ENCODE results near the gene OSBP2. TPM values are rescaled to one million over a fixed set of nuclear protein-coding genes. Genes with fewer than 3 reads are reported as not detected.

The OSBP2 gene
- total RNA-seq, 1 experiment from 2014 or later: 10.2 TPM

- Histone ChIP-seq H2AFZ (ENCODE audit: low read length) (no peak overlapping the region), H3K9ac (ENCODE audit: low read length) (no peak overlapping the region), H3F3A (ENCODE audit: low read length, unreplicated experiment) (no peaks in the 10 kb centered on the region), H3K4me3 (ENCODE audit: low read length) (no peak overlapping the region), H3K27ac (ENCODE audit: low read length) (no peak overlapping the region), H3K9me2 (replicated peaks; ENCODE audit: low read length) (no peaks in the 10 kb centered on the region), H3K4me1 (ENCODE audit: insufficient read depth, low read length) (no peaks in the 10 kb centered on the region), H4K20me1 (ENCODE audit: low read length) (no peaks in the 10 kb centered on the region), H3K27me3 (ENCODE audit: low read length) (no peaks in the 10 kb centered on the region), H3K9me3 (ENCODE audit: low read length) (no peaks in the 10 kb centered on the region), H3K4me2 (ENCODE audit: low read length) (no peak overlapping the region), H3K36me3 (ENCODE audit: low read depth, low read length) (no peaks in the 10 kb centered on the region), H3K79me2 (ENCODE audit: low read length) (no peaks in the 10 kb centered on the region)
- TF ChIP-seq, protein P1, sequence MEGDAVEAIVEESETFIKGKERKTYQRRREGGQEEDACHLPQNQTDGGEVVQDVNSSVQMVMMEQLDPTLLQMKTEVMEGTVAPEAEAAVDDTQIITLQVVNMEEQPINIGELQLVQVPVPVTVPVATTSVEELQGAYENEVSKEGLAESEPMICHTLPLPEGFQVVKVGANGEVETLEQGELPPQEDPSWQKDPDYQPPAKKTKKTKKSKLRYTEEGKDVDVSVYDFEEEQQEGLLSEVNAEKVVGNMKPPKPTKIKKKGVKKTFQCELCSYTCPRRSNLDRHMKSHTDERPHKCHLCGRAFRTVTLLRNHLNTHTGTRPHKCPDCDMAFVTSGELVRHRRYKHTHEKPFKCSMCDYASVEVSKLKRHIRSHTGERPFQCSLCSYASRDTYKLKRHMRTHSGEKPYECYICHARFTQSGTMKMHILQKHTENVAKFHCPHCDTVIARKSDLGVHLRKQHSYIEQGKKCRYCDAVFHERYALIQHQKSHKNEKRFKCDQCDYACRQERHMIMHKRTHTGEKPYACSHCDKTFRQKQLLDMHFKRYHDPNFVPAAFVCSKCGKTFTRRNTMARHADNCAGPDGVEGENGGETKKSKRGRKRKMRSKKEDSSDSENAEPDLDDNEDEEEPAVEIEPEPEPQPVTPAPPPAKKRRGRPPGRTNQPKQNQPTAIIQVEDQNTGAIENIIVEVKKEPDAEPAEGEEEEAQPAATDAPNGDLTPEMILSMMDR (conservative IDR thresholded peaks at IDR 0.05; ENCODE audit: low read depth, low read length): no peak
- TF ChIP-seq EZH2phosphoT487 (IDR thresholded peaks at IDR 0.05; ENCODE audit: borderline replicate concordance, low read length) (no peak), EZH2 (IDR thresholded peaks at IDR 0.05; ENCODE audit: low read length, unreplicated experiment) (no peak)
- BruUV-seq (replicated peaks): no TSS peak
- no peak for DNase-seq
- intact Hi-C loops (cut with micrococcal nuclease): loop anchor here (10.0 kb wide), 2 partner anchors 59 to 89 kb away; partner anchors contain the start of genes DUSP18 and OSBP2
- POLR2A ChIA-PET (ENCODE audit: unreplicated experiment): no interaction called here
- ATAC-seq: no peak
- CTCF ChIA-PET: no interaction called here
Measured at GRCh38 chr22:30753701-30754100, 59.0 kb downstream of the OSBP2 start.

DNA sequence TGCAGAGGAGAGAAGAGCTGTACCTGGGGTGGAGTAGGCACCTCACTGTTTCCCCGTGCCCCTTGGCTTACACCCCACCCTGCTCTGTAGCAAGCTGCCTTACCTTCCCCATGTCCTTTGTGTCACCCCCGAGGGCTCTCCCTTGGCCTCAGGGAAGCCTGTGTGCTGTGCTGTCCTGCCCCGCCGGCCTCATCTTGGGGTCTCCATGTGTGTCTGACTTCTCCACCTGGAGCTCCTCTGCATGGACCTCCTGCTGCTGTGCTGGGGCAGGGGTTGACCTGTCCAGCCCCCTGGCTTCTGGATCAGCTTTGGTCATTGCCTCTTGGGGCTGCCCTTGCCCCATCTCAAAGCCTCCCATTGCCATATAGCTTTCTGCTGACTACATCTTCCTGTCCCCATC is 59.8 kb downstream of the OSBP2 start:
- no peak overlapping the region for H3K4me3 ChIP-seq (ENCODE audit: low read length)
- POLR2A ChIA-PET (ENCODE audit: unreplicated experiment): no interaction called here
- CTCF ChIA-PET: interaction anchor here (0.5 to 1.7 kb wide), 3 partner anchors 76 to 252 kb away, joined by 3 to 28 read pairs (median 7); partner anchors contain the start of gene SLC35E4
- intact Hi-C loops (cut with micrococcal nuclease): loop anchor here (10.0 kb wide), 2 partner anchors 60 to 90 kb away; partner anchors contain the start of genes DUSP18 and OSBP2
- H3K4me1 ChIP-seq (ENCODE audit: insufficient read depth, low read length): no peaks in the 10 kb centered on the region
- DNase-seq (no peak), ATAC-seq (no peak)
- H3F3A ChIP-seq (ENCODE audit: low read length, unreplicated experiment): no peaks in the 10 kb centered on the region
- BruUV-seq (replicated peaks): no TSS peak
- H4K20me1 ChIP-seq (ENCODE audit: low read length): no peaks in the 10 kb centered on the region
- TF ChIP-seq, protein P1 (conservative IDR thresholded peaks at IDR 0.05; ENCODE audit: low read depth, low read length): no peak
- TF ChIP-seq EZH2 (IDR thresholded peaks at IDR 0.05; ENCODE audit: low read length, unreplicated experiment) (no peak), EZH2phosphoT487 (IDR thresholded peaks at IDR 0.05; ENCODE audit: borderline replicate concordance, low read length) (no peak)
- no peak overlapping the region for H3K27ac ChIP-seq (ENCODE audit: low read length)
- no peaks in the 10 kb centered on the region for H3K27me3 ChIP-seq (ENCODE audit: low read length)
- no peaks in the 10 kb centered on the region for H3K9me2 ChIP-seq (replicated peaks; ENCODE audit: low read length)
- H3K36me3 ChIP-seq (ENCODE audit: low read depth, low read length): no peaks in the 10 kb centered on the region
- no peaks in the 10 kb centered on the region for H3K9me3 ChIP-seq (ENCODE audit: low read length)
- H3K9ac ChIP-seq (ENCODE audit: low read length): no peak overlapping the region
- no peak overlapping the region for H3K4me2 ChIP-seq (ENCODE audit: low read length)
- no peaks in the 10 kb centered on the region for H3K79me2 ChIP-seq (ENCODE audit: low read length)
- no peak overlapping the region for H2AFZ ChIP-seq (ENCODE audit: low read length)

GRCh38 chr22:30754971-30755758 is 60.5 kb downstream of the OSBP2 start:
- peak; percentile 98 for ATAC-seq
- Histone ChIP-seq H2AFZ (ENCODE audit: low read length) (no peak overlapping the region), H3K27me3 (ENCODE audit: low read length) (no peaks in the 10 kb centered on the region), H3K79me2 (ENCODE audit: low read length) (no peaks in the 10 kb centered on the region), H3K9me2 (replicated peaks; ENCODE audit: low read length) (no peaks in the 10 kb centered on the region), H3K9ac (ENCODE audit: low read length) (no peak overlapping the region), H3K9me3 (ENCODE audit: low read length) (no peaks in the 10 kb centered on the region), H3K36me3 (ENCODE audit: low read depth, low read length) (no peaks in the 10 kb centered on the region), H3F3A (ENCODE audit: low read length, unreplicated experiment) (no peaks in the 10 kb centered on the region), H3K4me3 (ENCODE audit: low read length) (no peak overlapping the region), H3K4me1 (ENCODE audit: insufficient read depth, low read length) (no peaks in the 10 kb centered on the region), H3K4me2 (ENCODE audit: low read length) (no peak overlapping the region), H3K27ac (ENCODE audit: low read length) (no peak overlapping the region), H4K20me1 (ENCODE audit: low read length) (no peaks in the 10 kb centered on the region)
- CTCF ChIA-PET: interaction anchor here (0.5 to 1.7 kb wide), 5 partner anchors 76 to 251 kb away, joined by 3 to 28 read pairs (median 4); partner anchors contain the start of gene SLC35E4
- intact Hi-C loops (cut with micrococcal nuclease): loop anchor here (1.0 to 10.0 kb wide), 3 partner anchors 60 to 121 kb away; partner anchors contain the start of genes DUSP18 and OSBP2
- no TSS peak for BruUV-seq (replicated peaks)
- TF ChIP-seq EZH2phosphoT487 (IDR thresholded peaks at IDR 0.05; ENCODE audit: borderline replicate concordance, low read length) (no peak), EZH2 (IDR thresholded peaks at IDR 0.05; ENCODE audit: low read length, unreplicated experiment) (no peak)
- TF ChIP-seq, protein P1 (conservative IDR thresholded peaks at IDR 0.05; ENCODE audit: low read depth, low read length): peak; percentile 82
- peak; percentile 79 for DNase-seq
- POLR2A ChIA-PET (ENCODE audit: unreplicated experiment): no interaction called here

Data from PC-3 (cell line).